Left hindlimb (tissue), 1 donor: ENCODE data around the gene MEOX1.
"Not testable (repeated sequence)": the region's sequence is repeated elsewhere in the genome, so short reads cannot be mapped to it uniquely, and the experiment has no call there.

Source experiments
- DNase-seq: peaks from one replicate; pipeline ENCODE4 v3.0.0-alpha.2; 2018

Gene MEOX1

GRCh38 chr17:43661699-43662412 lies at the start of gene MEOX1:
Gene MEOX1 (minus strand): TSS chr17:43661922. CDS start chr17:43661534, 388 bp downstream.
- DNase-seq, result peak; percentile 83

GRCh38 chr17:43710101-43710500 lies 48.4 kb upstream of the MEOX1 start:
- no peak for DNase-seq

GRCh38 chr17:43709210-43709609 lies 47.5 kb upstream of the MEOX1 start:
- DNase-seq, result no peak

DNA sequence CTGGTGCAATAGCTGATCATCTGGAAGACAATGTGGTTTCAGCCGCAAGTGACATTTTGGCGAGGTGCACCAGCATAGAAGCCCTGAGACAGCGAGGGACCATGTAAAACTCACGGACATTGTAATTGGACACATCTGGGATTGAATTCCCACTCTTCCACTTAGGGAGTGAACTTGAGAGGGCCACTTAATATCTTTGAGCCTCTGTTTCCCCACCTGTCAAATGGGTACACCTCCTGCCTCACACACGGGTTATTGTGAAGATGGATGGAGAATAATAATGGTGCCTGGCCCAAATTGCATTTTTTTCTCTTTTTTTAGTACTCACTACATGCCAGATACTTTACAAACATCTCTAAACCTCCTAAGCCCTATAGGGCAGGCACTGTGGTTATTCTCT lies 45.5 kb upstream of the MEOX1 start:
- DNase-seq, result no peak

DNA sequence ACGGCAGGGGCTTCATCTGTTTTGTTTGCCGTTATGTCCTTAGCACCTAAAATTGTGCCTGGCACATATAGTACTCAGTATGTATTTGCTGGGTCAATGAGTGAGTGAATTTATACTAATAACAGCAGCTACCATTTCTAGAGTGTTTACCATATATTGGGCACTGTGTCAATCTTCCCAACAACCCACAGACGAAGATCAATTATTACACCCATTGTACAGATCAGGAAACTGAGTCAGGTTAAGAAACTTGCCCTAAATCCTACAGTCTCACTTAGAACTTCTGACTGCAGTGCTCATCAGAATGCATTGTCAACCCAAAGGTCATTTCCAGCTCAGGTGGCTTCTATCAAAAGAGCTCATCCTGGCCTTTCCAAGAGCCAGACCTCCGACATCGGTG lies 44.5 kb upstream of the MEOX1 start:
- no peak for DNase-seq

GRCh38 chr17:43703630-43704029 lies 41.9 kb upstream of the MEOX1 start:
- DNase-seq, result no peak

DNA sequence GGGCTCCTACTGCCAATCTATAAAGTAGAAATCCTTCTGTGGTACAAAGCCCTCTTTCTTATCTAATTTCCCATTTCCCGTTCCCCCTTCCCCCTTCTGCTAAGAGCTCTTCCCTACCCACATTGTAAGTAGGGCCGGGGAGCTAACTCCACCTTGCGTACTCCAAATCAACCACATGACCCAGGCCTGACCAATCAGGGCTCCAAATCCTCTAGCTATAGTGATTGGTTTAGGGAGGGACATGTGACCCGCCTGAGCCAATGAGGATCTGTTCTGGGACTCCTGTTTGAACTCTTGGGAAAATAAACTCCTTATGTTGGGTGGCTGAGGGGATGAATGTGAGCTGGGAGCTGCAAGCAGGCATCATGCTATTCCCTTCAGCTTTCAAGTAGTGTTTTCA lies 40.9 kb upstream of the MEOX1 start:
- DNase-seq, result no peak

- DNase-seq, result peak; percentile 56
These were observed 39.6 kb upstream of the MEOX1 start for GRCh38 chr17:43701318-43701743.

GRCh38 chr17:43699438-43699756 lies 37.7 kb upstream of the MEOX1 start:
- DNase-seq, result no peak

DNA sequence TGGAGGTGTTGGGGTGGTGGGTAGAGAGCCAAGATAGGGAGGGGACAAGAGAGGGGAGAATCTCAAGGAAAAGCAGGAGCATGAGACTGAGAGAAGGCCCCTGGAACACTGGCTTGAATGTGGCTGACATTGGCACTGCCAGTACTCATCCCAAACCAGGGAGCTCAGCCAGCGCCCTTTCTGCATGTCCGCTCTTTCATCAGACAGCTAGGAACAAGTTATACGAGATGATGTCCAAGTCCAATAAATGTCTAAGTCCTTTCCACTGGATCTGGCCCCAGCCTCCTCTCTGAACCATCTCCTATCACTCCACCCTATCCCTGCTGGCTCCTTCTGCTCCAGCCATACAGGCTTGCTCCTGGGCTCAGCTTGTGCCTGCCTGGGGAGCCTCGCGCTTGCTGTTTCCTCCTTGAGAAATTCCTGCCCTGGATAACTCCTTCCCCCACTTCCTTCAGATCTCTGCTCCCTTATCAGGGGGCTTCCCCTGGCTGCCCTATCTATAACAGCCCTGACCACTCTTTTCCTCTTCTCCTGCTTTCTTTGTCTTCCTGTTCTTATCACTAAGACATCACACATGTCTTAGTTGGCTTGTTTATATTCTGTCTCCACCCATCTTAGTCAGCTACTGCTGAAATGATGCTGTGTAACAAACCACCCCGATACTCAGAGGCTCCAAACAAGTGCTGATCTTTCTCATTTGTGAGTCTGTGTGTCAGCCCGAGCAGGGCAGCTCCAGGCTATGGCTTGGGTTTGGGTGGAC lies 37.1 kb upstream of the MEOX1 start:
- DNase-seq, result no peak

DNA sequence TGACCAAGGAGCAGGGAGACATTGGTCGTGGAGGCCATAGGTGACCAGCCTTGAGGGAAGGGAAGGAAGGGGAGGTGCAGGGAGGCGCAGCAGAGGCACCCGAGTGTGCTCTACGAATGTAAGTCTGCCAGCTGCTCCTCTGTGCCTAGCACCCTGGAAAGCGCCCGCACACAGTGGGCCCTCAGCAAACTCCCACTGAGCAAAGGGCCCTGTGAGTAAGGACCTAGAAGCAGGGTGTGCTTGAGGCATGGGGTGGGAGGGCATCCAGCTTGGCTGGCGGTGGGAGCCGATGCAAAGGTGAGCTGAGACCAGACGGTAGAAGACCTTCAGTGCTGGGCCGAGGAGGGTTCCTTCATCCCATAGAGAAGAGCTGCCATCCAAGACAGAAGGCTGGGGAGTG lies 36.2 kb upstream of the MEOX1 start:
- no peak for DNase-seq

DNA sequence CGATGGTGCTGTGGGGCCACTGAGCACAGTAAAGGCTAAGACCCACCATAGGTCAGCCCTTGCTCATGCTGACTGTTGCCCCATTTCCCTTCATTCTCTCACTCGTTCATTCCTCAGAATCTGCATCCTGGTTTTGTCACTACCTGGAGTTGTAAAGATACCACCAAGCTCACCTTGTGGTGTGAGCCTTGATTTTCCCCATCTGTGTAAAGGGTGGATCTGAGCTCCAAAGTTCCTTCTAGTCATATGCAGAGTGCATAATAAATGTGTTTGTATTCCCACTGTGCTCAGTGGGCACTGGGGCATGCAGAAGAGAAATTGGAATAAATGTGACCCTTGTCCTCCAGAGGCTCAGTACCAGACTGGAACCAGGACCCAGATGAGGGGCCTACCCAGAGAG lies 35.2 kb upstream of the MEOX1 start:
- DNase-seq, result no peak

GRCh38 chr17:43695970-43696865 lies 34.5 kb upstream of the MEOX1 start:
- peak; percentile 62 for DNase-seq

GRCh38 chr17:43694081-43694870 lies 32.6 kb upstream of the MEOX1 start:
- DNase-seq, result peak; percentile 78

- no peak for DNase-seq
These were observed 29.6 kb upstream of the MEOX1 start for GRCh38 chr17:43691317-43691693.

- no peak for DNase-seq
These were observed 29.0 kb upstream of the MEOX1 start for GRCh38 chr17:43690624-43691316.

- DNase-seq, result no peak
These were observed 28.1 kb upstream of the MEOX1 start for GRCh38 chr17:43689814-43690213.

GRCh38 chr17:43689131-43689530 lies 27.4 kb upstream of the MEOX1 start:
- DNase-seq, result no peak

DNA sequence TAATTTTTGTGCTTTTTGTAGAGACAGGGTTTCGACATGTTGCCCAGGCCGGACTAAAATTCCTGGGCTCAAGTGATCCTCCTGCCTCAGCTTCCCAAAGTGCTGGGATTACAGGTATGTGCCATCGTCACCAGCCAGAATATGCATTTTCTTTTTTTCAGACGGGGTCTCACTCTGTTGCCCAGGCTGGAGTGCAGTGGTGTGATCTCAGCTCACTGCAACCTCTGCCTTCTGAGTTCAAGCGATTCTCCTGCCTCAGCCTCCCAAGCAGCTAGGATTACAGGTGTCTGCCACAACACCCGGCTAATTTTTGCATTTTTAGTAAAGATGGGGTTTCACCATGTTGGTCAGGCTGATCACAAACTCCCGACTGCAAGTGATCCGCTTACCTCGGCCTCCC lies 25.2 kb upstream of the MEOX1 start:
- not testable (repeated sequence) for DNase-seq

DNA sequence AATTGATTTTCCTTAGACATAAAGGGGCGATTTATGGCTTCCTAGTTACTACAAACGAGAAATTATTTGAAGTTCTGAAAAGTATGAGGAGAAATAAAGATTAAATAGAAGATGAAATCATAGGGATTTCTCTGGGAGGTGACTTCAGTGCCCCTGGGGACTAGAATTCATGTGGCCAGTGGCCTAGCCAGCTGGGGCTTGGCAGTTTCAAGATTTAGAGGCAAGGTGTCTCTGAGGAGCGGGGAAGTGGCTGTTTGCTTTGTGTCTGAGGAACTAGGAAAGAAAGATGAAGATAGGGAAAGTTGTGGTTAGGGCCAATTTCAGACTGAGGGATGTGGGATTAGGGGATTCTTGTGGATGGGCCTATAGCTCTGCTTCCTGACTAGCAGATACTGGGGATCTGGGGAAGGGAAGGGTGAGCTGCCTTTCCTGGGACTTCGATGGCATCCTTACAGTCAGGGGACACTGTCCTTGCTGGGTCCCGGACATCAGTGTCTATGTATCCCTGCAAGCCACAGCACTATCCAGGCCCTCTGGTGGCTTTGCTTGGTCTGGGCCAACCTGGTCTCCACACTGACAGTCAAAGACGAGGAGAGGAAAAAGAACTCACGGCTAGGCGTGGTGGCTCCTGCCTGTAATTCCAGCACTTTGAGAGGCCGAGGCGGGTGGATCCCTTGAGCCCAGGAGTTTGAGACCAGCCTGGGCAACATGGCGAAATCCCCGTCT lies 22.4 kb upstream of the MEOX1 start:
- no peak for DNase-seq

- no peak for DNase-seq
These were observed 18.7 kb upstream of the MEOX1 start for GRCh38 chr17:43680461-43680860.
